ENCODE data around the gene CLEC10A.

DNA sequence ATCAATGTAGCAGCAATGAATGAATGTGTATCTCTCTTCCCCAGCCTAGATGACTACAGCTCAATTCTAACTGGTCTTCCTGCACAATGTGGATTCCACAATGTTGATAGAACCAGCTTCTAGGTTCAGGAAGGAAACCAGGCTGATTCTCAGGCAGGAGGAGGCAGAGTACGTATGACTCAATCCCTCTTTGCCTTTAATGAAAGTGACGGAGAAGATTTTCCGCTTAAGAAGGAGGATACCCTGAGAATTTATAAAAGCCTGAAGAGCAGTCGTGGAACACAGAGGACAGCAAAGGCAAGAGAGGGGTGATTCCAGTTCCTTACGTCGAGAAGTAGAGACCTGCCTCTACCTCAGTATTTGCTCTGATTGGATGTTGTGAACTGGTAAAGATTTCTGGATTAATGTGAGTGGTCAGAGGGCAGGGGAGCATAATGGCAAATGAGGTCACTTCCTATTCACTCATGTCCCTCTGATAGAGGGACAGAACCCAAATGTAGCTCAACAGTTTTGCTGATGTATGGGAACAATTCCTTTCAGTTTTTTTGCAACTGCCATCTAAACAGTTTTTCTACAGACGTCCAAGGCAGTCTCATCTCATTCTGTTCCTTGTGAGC lies 21.1 kb downstream of the CLEC10A start:
- no peak for TF ChIP-seq POLR2A (IDR thresholded peaks at IDR 0.05)
- TF ChIP-seq, protein P1, sequence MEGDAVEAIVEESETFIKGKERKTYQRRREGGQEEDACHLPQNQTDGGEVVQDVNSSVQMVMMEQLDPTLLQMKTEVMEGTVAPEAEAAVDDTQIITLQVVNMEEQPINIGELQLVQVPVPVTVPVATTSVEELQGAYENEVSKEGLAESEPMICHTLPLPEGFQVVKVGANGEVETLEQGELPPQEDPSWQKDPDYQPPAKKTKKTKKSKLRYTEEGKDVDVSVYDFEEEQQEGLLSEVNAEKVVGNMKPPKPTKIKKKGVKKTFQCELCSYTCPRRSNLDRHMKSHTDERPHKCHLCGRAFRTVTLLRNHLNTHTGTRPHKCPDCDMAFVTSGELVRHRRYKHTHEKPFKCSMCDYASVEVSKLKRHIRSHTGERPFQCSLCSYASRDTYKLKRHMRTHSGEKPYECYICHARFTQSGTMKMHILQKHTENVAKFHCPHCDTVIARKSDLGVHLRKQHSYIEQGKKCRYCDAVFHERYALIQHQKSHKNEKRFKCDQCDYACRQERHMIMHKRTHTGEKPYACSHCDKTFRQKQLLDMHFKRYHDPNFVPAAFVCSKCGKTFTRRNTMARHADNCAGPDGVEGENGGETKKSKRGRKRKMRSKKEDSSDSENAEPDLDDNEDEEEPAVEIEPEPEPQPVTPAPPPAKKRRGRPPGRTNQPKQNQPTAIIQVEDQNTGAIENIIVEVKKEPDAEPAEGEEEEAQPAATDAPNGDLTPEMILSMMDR (IDR thresholded peaks at IDR 0.05): no peak

All from thyroid gland (tissue), 4 donors.